Chondrocyte (in vitro differentiated cells): ENCODE measurements around the gene EYA2. TPM values are rescaled to one million over a fixed set of nuclear protein-coding genes. Genes with fewer than 3 reads are reported as not detected.

Experiments
- DNase-seq: peaks from one replicate; pipeline ENCODE4 v3.0.0; 2021; ENCODE audit warnings: mixed read lengths, low spot score
- H3K27ac Mint-ChIP-seq: one replicate; pipeline ENCODE4 v1.8.0; 2021; ENCODE audit warnings: mild to moderate bottlenecking, moderate library complexity, mixed read lengths; ENCODE audit not compliant: unreplicated experiment
- H3K27me3 Mint-ChIP-seq: 2 replicates; pipeline ENCODE4 v1.8.0; 2021; ENCODE audit warnings: low read depth, mixed read lengths
- H3K36me3 Mint-ChIP-seq: 2 replicates; pipeline ENCODE4 v1.8.0; 2021; ENCODE audit warnings: low read depth, mixed read lengths
- H3K4me1 Mint-ChIP-seq: 2 replicates; pipeline ENCODE4 v1.8.0; 2021; ENCODE audit warnings: low read depth, mild to moderate bottlenecking, mixed read lengths
- H3K4me3 Mint-ChIP-seq: one replicate; pipeline ENCODE4 v1.8.0; 2021; ENCODE audit warnings: mild to moderate bottlenecking, moderate library complexity, mixed read lengths; ENCODE audit not compliant: unreplicated experiment
- H3K9me3 Mint-ChIP-seq: 2 replicates; pipeline ENCODE4 v1.8.0; 2021; ENCODE audit warnings: low read depth, mixed read lengths
- CTCF ChIP-seq: fragments of 200-600 bp; sonication (generic); IDR thresholded peaks from 2 replicates; pipeline ENCODE4 v1.5.0; 2021; ENCODE audit warnings: antibody characterized with exemption, mild to moderate bottlenecking, moderate library complexity
- total RNA-seq: library from RNA; stranded (reverse); gene quantifications from 3 replicates; pipeline ENCODE4 v1.2.1, GENCODE V29; 2021

EYA2 gene
- total RNA-seq, 1 donor from 2014 or later, result 0.32 TPM

- no peaks in the 10 kb centered on the region for H3K9me3 Mint-ChIP-seq
- peaks cover 9% of the 10 kb centered on the region for H3K4me1 Mint-ChIP-seq
- no peak overlapping the region for H3K4me3 Mint-ChIP-seq
- TF ChIP-seq CTCF, result no peak
- H3K27ac Mint-ChIP-seq, result no peak overlapping the region
- no peaks in the 10 kb centered on the region for H3K27me3 Mint-ChIP-seq
- no peak for DNase-seq
- H3K36me3 Mint-ChIP-seq, result peaks cover 11% of the 10 kb centered on the region
Measured at GRCh38 chr20:47206962-47207641, 312.5 kb downstream of the EYA2 start.

DNA sequence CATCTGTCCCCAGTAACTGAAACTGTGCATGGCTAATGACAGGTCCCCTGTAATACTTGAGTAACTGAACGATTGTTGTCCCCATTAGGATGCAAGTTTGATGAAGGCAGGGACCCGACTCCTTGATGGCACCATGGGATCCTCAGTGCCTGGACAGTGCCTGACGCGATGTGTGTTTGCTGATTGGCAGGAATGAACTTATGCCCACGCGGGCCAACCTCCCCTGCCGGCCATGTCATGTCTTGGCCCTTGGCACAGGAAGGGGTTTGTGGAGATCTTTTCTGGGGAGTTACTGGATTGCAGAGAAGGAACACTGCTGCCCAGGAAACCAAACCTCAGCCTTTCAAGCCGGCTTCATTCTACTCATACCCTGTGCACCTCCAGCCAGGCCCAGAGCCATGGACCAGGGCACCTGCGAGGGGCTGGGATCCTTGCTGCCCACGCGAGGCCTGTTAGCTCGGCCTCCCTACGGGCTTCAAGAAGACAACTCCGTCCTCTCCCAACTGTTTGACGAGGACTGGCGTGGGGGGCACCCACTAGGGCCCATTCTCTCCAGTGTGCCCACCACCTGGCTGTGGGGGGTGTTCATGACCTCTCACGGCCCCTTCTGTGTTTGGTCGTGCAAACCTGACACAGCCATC lies 314.0 kb downstream of the EYA2 start:
- TF ChIP-seq CTCF, result no peak
- no peak overlapping the region for H3K4me3 Mint-ChIP-seq
- no peak for DNase-seq
- no peaks in the 10 kb centered on the region for H3K27me3 Mint-ChIP-seq
- no peak overlapping the region for H3K27ac Mint-ChIP-seq
- H3K9me3 Mint-ChIP-seq, result no peaks in the 10 kb centered on the region
- H3K36me3 Mint-ChIP-seq, result peaks cover 11% of the 10 kb centered on the region
- H3K4me1 Mint-ChIP-seq, result peaks cover 9% of the 10 kb centered on the region

- Mint-ChIP-seq H3K4me3 (no peak overlapping the region), H3K36me3 (peaks cover 11% of the 10 kb centered on the region), H3K9me3 (no peaks in the 10 kb centered on the region), H3K27ac (no peak overlapping the region), H3K27me3 (no peaks in the 10 kb centered on the region), H3K4me1 (peaks cover 7% of the 10 kb centered on the region)
- no peak for DNase-seq
- TF ChIP-seq CTCF, result no peak
Measured at GRCh38 chr20:47209982-47210381, 315.3 kb downstream of the EYA2 start.

DNA sequence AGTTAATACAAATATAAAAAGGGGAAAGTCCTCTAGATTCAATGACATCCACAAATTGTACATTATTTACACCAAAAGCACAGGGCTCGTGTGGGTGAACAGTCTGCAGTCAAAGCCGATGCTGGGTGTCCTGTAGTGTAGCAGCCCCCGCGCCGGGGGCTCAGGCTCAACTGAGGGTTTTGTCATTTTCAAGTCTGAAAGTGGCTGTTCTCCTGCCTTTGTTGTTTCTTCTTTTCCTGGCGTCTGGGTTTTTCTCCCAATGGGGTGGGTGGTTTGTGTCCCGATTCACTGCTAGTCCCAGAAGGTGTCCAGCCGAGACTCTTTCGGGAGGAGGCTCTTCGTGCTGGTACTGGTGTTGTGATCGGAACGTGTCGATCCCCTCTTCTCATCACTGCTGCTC lies 315.8 kb downstream of the EYA2 start:
- Mint-ChIP-seq H3K27me3 (no peaks in the 10 kb centered on the region), H3K9me3 (no peaks in the 10 kb centered on the region), H3K4me3 (no peak overlapping the region), H3K27ac (no peak overlapping the region), H3K36me3 (peaks cover 11% of the 10 kb centered on the region), H3K4me1 (peaks cover 5% of the 10 kb centered on the region)
- TF ChIP-seq CTCF, result no peak
- DNase-seq, result no peak

- peaks cover 15% of the 10 kb centered on the region for H3K36me3 Mint-ChIP-seq
- H3K4me1 Mint-ChIP-seq, result peaks cover 3% of the 10 kb centered on the region
- no peak for TF ChIP-seq CTCF
- H3K9me3 Mint-ChIP-seq, result no peaks in the 10 kb centered on the region
- H3K27ac Mint-ChIP-seq, result no peak overlapping the region
- no peak overlapping the region for H3K4me3 Mint-ChIP-seq
- H3K27me3 Mint-ChIP-seq, result no peaks in the 10 kb centered on the region
- no peak for DNase-seq
Measured at GRCh38 chr20:47211036-47211435, 316.4 kb downstream of the EYA2 start.
